Brain microvascular endothelial cell (primary cell): Measurements from ENCODE around the gene TAF4B.

Experiments
- DNase-seq: peaks from one replicate; pipeline ENCODE4 v3.0.0-alpha.2; 2020
- H3K27ac ChIP-seq: fragments of 250-450 bp; sonication (Bioruptor Pico); 2 replicates; pipeline ENCODE4 v1.5.1; 2020; ENCODE audit warnings: mild to moderate bottlenecking, moderate library complexity
- H3K27me3 ChIP-seq: fragments of 250-450 bp; sonication (Bioruptor Pico); replicated peaks from 2 replicates; pipeline ENCODE4 v1.5.1; 2020; ENCODE audit warnings: mild to moderate bottlenecking
- H3K36me3 ChIP-seq: fragments of 250-450 bp; sonication (Bioruptor Pico); replicated peaks from 2 replicates; pipeline ENCODE4 v1.5.1; 2020; ENCODE audit warnings: mild to moderate bottlenecking
- H3K4me3 ChIP-seq: 2 replicates; pipeline ENCODE4 v1.5.1; 2011; ENCODE audit warnings: low read depth, mild to moderate bottlenecking, control low read depth, low read length, moderate library complexity
- in situ Hi-C: cut with HindIII; loops from 2 replicates; pipeline ENCODE4 v1.10.0; 2017; ENCODE audit warnings: low sequenced_read_pairs, low pct_ligation_motif_present
- TF ChIP-seq, protein P1 (sequence below): IDR thresholded peaks from 2 replicates; pipeline ENCODE4 v1.5.1; 2011; ENCODE audit warnings: low read depth, mild to moderate bottlenecking, moderate library complexity, low read length, control low read depth, inconsistent platforms; ENCODE audit errors: missing control alignments

TAF4B gene

DNA sequence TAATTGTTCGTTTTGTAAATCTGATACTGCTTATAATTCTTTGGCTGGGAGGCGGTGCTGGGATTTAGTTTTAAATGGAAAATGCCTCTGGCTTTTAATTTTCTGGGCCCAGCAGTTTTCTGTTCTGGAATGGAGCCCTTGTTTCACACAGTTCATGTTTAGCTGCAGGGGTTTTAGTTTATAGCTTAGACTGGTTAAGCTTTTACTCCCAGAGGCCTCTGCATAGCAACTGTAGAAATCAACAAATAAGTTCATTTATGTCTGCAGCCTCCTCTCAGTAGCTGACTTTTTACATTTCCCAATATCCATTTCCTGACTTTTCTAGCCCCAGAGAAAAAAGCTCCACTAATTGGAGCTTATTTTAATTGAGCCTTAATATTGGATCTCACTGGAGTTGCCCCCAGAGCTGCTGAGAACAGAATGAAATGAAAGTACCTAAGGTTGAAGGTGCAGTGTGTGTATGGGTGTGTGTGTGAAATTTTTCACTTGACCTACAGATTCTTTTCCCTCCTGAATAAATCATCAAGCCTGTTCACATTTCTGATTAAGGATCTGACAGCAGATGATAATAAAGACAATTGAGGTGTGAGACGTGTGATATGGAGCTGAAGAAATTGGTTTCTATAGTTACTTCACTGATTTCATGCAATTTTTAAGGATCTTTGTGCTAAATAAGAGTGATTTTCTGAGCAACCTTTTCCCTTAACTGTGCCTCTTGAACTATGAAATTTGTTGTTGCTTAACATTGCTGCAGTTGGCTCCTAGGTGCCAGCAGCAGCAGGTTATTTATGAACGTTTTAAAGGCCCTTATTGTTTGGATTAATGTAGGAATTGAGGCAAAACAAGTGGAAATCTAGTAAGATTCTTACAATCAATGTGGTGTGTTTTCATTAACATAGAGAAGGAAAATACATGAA lies 109.6 kb downstream of the TAF4B start:
- in situ Hi-C loops: no loop called here
- Histone ChIP-seq H3K4me3 (no peak overlapping the region), H3K36me3 (no peaks in the 10 kb centered on the region)

DNA sequence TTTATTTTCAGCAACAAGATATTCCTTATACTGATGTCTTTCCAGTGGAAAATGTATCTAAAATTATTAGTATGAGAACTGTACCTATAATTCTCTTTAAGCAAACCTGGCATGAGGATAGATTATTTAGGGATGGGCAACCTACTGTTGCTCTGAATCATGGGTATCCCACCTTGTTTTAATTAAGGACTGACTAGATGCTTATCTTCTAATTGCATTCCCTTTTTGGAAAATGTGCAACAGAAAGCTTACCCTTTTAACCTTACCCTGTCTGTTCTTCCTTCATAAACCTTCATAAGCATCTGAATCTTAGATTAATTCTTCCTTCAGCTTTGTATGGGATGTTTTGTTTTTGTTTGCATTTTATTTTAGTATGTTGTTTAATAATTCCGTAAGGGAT lies 110.3 kb downstream of the TAF4B start:
- no peak for DNase-seq
- H3K4me3 ChIP-seq: no peak overlapping the region
- TF ChIP-seq, protein P1, sequence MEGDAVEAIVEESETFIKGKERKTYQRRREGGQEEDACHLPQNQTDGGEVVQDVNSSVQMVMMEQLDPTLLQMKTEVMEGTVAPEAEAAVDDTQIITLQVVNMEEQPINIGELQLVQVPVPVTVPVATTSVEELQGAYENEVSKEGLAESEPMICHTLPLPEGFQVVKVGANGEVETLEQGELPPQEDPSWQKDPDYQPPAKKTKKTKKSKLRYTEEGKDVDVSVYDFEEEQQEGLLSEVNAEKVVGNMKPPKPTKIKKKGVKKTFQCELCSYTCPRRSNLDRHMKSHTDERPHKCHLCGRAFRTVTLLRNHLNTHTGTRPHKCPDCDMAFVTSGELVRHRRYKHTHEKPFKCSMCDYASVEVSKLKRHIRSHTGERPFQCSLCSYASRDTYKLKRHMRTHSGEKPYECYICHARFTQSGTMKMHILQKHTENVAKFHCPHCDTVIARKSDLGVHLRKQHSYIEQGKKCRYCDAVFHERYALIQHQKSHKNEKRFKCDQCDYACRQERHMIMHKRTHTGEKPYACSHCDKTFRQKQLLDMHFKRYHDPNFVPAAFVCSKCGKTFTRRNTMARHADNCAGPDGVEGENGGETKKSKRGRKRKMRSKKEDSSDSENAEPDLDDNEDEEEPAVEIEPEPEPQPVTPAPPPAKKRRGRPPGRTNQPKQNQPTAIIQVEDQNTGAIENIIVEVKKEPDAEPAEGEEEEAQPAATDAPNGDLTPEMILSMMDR: no peak
- H3K27ac ChIP-seq: no peak overlapping the region
- in situ Hi-C loops: no loop called here
- no peaks in the 10 kb centered on the region for H3K36me3 ChIP-seq
- no peaks in the 10 kb centered on the region for H3K27me3 ChIP-seq

More for the DNA sequence above, 109.6 kb downstream of the TAF4B start:
- TF ChIP-seq, protein P1: no peak
- Histone ChIP-seq H3K27ac (no peak overlapping the region), H3K27me3 (no peaks in the 10 kb centered on the region)
- DNase-seq: no peak

DNA sequence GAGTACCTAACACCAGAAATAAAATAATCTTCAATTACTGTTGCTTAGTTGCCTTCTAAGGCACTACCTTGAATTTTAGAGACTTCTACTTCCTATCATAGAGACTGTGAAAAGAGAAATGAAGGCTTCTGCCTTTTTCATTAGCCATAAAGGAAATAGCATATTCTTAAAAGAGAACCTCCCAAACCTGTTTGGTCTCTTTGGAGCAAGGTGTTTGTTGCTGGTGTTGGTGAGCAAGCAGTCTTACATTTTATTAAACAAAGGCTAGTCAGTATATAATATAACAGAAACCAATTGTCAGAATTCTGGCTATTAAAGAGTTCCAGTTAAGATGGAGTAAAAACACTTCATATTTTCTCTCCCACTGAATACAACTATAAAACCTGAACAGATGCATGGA lies 116.4 kb downstream of the TAF4B start:
- no peaks in the 10 kb centered on the region for H3K36me3 ChIP-seq
- no peak overlapping the region for H3K27ac ChIP-seq
- H3K27me3 ChIP-seq: no peaks in the 10 kb centered on the region
- in situ Hi-C loops: no loop called here
- TF ChIP-seq, protein P1: no peak
- no peak overlapping the region for H3K4me3 ChIP-seq
- DNase-seq: no peak

DNA sequence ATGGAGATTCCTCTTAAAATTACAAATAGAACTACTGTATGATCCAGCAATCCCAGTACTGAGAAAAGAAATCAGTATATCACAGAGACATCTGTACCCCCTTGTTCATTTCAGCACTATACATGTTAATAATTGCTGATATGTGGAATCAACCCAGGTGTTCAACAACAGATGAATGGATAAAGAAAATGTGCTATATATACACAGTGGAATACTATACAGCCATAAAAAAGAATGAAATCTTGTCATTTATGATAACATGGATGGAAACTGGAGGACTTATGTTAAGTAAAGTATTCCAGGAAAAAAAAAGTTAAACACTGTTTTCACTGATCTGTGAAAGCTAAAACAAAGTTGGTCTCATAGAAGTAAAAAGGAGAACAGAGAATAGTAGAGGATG lies 124.7 kb downstream of the TAF4B start:
- in situ Hi-C loops: no loop called here
- H3K27me3 ChIP-seq: no peaks in the 10 kb centered on the region
- no peak overlapping the region for H3K27ac ChIP-seq
- H3K36me3 ChIP-seq: no peaks in the 10 kb centered on the region
- H3K4me3 ChIP-seq: no peak overlapping the region
- no peak for DNase-seq
- TF ChIP-seq, protein P1: no peak

DNA sequence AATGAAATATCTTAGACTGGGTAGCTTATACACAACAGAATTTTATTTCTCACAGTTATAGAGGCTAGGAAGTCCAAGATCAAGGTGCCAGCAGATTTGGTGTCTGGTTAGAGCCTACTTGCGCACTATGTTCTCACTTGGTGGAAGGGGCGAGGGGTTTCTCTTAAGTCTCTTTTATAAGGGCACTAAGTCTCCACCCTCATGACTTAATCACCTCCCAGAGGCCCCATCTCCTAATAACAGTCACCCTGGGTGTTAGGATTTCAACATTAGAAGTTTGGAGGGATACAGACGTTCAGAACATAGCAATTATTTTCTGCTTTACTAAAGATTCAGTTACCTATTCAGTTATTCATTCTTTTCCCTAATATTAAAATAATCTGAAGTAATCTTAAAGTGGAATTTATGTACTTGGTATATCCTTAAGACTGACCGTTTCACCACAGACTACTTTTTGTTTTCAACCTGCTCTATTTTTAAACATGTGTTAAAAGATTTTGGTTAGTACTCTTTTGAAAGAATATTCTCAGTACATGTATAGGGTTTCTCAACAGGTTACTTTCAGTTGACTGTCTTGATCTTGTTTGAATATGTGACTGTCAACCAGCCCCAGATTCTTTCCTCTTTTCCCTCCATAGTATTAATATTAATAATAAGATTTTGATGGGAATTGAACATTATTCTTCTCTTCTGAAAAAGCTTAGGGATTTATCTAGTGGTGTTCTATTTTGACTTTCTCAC lies 130.0 kb downstream of the TAF4B start:
- in situ Hi-C loops: no loop called here
- no peak overlapping the region for H3K4me3 ChIP-seq
- TF ChIP-seq, protein P1: no peak
- no peak overlapping the region for H3K27ac ChIP-seq
- no peak for DNase-seq
- H3K36me3 ChIP-seq: no peaks in the 10 kb centered on the region
- no peaks in the 10 kb centered on the region for H3K27me3 ChIP-seq
